ENCODE results near the gene FCHO1.

The FCHO1 gene

GRCh38 chr19:17762505-17763229 is 11.4 kb downstream of the FCHO1 start:
- Mint-ChIP-seq H3K36me3 (ENCODE audit: low read depth) (no peaks in the 10 kb centered on the region), H3K4me1 (no peaks in the 10 kb centered on the region), H3K4me3 (no peak overlapping the region), H3K27me3 (ENCODE audit: low read depth) (peaks cover 9% of the 10 kb centered on the region), H3K9me3 (no peaks in the 10 kb centered on the region), H3K27ac (peak overlapping the region in 1 of 3 experiments; percentile 4)
- TF ChIP-seq, protein P1, sequence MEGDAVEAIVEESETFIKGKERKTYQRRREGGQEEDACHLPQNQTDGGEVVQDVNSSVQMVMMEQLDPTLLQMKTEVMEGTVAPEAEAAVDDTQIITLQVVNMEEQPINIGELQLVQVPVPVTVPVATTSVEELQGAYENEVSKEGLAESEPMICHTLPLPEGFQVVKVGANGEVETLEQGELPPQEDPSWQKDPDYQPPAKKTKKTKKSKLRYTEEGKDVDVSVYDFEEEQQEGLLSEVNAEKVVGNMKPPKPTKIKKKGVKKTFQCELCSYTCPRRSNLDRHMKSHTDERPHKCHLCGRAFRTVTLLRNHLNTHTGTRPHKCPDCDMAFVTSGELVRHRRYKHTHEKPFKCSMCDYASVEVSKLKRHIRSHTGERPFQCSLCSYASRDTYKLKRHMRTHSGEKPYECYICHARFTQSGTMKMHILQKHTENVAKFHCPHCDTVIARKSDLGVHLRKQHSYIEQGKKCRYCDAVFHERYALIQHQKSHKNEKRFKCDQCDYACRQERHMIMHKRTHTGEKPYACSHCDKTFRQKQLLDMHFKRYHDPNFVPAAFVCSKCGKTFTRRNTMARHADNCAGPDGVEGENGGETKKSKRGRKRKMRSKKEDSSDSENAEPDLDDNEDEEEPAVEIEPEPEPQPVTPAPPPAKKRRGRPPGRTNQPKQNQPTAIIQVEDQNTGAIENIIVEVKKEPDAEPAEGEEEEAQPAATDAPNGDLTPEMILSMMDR (IDR thresholded peaks at IDR 0.05; ENCODE audit: unreplicated experiment in 3 of 3), result no peak

DNA sequence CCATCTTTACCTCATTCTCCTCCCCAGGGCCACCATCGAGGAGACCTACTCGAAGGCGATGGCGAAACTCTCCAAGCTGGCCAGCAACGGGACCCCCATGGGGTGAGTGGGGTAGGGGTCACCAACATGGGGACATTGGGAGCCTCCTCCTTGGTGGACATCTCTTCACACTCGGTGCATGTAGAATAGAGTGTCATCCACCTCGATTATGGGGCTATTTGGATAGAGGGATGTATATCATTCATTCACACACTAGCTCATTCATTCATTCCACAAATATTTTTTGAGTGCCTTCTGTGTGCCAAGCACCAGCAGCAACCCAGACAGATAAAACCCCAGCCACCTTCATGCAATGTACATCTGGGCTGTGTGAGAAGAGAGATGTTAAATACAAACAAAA is 13.1 kb downstream of the FCHO1 start:
- Mint-ChIP-seq H3K36me3 (ENCODE audit: low read depth) (no peaks in the 10 kb centered on the region), H3K27ac (no peak overlapping the region), H3K4me3 (no peak overlapping the region), H3K4me1 (no peaks in the 10 kb centered on the region), H3K27me3 (ENCODE audit: low read depth) (peaks cover 4% of the 10 kb centered on the region), H3K9me3 (no peaks in the 10 kb centered on the region)
- TF ChIP-seq, protein P1 (IDR thresholded peaks at IDR 0.05; ENCODE audit: unreplicated experiment in 3 of 3), result no peak

GRCh38 chr19:17765069-17765618 is 13.9 kb downstream of the FCHO1 start:
- no peaks in the 10 kb centered on the region for H3K4me1 Mint-ChIP-seq
- TF ChIP-seq, protein P1 (IDR thresholded peaks at IDR 0.05; ENCODE audit: unreplicated experiment in 3 of 3), result no peak
- H3K27me3 Mint-ChIP-seq (ENCODE audit: low read depth), result peaks cover 4% of the 10 kb centered on the region
- H3K27ac Mint-ChIP-seq, result no peak overlapping the region
- H3K36me3 Mint-ChIP-seq (ENCODE audit: low read depth), result no peaks in the 10 kb centered on the region
- no peak overlapping the region for H3K4me3 Mint-ChIP-seq
- no peaks in the 10 kb centered on the region for H3K9me3 Mint-ChIP-seq

DNA sequence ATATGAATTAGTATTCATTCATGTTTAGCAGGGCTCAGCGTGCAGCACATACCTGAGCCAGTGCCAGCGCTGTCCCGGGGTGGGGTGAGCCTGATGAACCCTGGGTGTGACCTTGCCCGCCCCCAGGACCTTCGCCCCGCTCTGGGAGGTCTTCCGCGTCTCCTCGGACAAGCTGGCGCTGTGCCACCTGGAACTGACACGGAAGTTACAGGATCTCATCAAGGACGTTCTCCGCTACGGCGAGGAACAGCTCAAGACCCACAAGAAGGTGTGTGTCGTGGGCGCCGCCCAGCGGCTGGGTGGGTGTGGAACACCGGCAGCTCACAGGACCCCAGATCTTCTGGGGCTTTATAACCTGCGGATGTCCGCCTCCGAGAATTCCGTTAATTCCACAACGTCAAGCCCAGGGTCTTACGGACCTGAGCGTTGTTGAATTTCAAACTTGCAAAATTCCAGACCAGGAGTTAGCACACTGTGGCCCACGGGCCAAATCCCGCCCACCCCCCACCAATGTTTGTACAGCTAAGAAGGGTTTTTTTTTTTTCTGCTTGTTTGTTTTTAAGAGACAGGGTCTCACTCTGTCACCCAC is 15.4 kb downstream of the FCHO1 start:
- H3K4me3 Mint-ChIP-seq, result peak overlapping the region in 2 of 3 experiments; percentile 31 to 47
- H3K9me3 Mint-ChIP-seq, result no peaks in the 10 kb centered on the region
- TF ChIP-seq, protein P1 (IDR thresholded peaks at IDR 0.05; ENCODE audit: unreplicated experiment in 3 of 3), result peak; percentile 64 to 77 (median 74)
- H3K27me3 Mint-ChIP-seq (ENCODE audit: low read depth), result peaks cover 4% of the 10 kb centered on the region
- no peaks in the 10 kb centered on the region for H3K4me1 Mint-ChIP-seq
- no peak overlapping the region for H3K27ac Mint-ChIP-seq
- H3K36me3 Mint-ChIP-seq (ENCODE audit: low read depth), result no peaks in the 10 kb centered on the region

DNA sequence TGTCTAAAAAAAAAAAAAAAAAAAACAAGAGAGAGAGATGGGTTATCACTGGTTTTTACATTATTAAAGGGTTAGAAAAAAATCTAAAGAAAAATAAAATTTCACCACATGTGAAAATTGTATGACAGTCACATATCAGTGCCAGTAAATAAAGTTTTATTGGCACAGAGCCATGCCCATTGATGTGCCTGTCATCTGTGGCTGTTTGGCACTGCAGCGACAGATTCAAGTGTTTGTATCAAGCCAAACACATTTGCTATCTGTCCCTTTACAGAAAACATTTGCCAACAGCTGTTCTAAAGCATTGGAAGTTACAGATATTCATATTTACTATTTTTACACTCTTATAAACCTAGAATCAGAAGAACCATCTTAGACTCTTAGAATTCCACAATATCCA is 16.3 kb downstream of the FCHO1 start:
- Mint-ChIP-seq H3K9me3 (no peaks in the 10 kb centered on the region), H3K4me3 (no peak overlapping the region), H3K36me3 (ENCODE audit: low read depth) (no peaks in the 10 kb centered on the region), H3K27ac (no peak overlapping the region), H3K4me1 (no peaks in the 10 kb centered on the region), H3K27me3 (ENCODE audit: low read depth) (peaks cover 4% of the 10 kb centered on the region)
- TF ChIP-seq, protein P1 (IDR thresholded peaks at IDR 0.05; ENCODE audit: unreplicated experiment in 3 of 3), result no peak
